GM21737 (cell line): Measurements from ENCODE around the gene SYTL4.

ENCODE experiments used
- ATAC-seq: cut with Tn5 transposase; IDR thresholded peaks from one replicate; pipeline ENCODE4 v1.9.1; 2021; ENCODE audit warnings: mild to moderate bottlenecking, moderate library complexity; ENCODE audit not compliant: unreplicated experiment

The SYTL4 gene

GRCh38 chrX:100649550-100650356 lies 82.2 kb downstream of the SYTL4 start:
- ATAC-seq = no peak

- ATAC-seq = no peak
Measured at GRCh38 chrX:100648458-100649417, 83.2 kb downstream of the SYTL4 start.

GRCh38 chrX:100647739-100648138 lies 84.2 kb downstream of the SYTL4 start:
- ATAC-seq = no peak

- ATAC-seq = no peak
Measured at GRCh38 chrX:100647095-100647494, 84.8 kb downstream of the SYTL4 start.

- no peak for ATAC-seq
Measured at GRCh38 chrX:100645106-100645505, 86.8 kb downstream of the SYTL4 start.

GRCh38 chrX:100643956-100644860 lies 87.7 kb downstream of the SYTL4 start, which contains the start of gene SRPX2:
Gene SRPX2, plus strand, starts transcription at chrX:100644199. Its CDS starts 2,124 bp downstream, at chrX:100646323.
- ATAC-seq = no peak

GRCh38 chrX:100643212-100643611 lies 88.7 kb downstream of the SYTL4 start:
- ATAC-seq = no peak

GRCh38 chrX:100642290-100642689 lies 89.6 kb downstream of the SYTL4 start:
- ATAC-seq = no peak

- peak; percentile 78 for ATAC-seq
Measured at GRCh38 chrX:100636321-100636991, 95.5 kb downstream of the SYTL4 start, which contains the start of gene TSPAN6. Gene TSPAN6, minus strand, starts transcription at chrX:100636806. Its CDS starts 112 bp downstream, at chrX:100636694.

- ATAC-seq = no peak
Measured at GRCh38 chrX:100635989-100636320, 96.0 kb downstream of the SYTL4 start.

GRCh38 chrX:100635040-100635439 lies 96.9 kb downstream of the SYTL4 start:
- no peak for ATAC-seq

GRCh38 chrX:100625985-100626491 lies 105.9 kb downstream of the SYTL4 start:
- ATAC-seq = peak; percentile 92
